Measurements from ENCODE around the gene SLC16A7.

SLC16A7 gene

DNA sequence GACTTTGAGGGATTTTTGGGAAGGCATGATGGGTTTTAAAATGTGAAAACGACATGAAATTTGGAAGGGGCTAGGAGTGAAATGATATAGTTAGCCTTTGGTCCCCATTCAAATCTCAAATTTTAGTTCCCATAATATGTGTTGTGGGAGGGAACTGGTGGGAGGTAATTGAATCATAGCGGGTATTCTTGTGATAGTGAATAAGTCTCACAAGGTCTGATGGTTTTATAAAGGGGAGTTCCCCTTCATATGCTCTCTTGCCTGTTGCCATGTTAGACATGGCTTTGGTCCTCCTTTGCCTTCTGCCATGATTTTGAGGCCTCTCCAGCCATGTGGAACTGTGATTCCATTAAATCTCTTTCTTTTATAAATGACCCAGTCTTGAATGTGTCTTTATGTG lies 72.8 kb downstream of the SLC16A7 start:
- no peak for DNase-seq (ENCODE audit: low spot score)

DNA sequence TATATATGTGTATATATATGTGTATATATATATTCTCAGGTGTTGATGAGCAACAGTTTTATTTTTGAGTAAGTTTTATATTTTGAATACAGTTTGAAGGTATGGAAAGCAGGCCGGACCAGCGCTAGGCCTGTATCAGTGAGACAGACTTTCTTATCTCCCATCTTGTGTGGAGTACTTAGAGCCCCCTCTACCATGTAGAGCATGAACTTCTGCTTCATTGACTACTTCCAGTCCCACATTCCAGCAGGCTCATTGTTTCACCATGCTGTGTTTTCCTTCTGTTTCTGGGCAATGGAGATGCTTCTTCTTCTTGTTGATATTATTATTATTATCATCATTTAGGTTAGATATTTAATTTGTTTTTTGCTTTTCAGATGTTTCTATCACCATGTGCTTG lies 76.4 kb downstream of the SLC16A7 start:
- no peak for DNase-seq (ENCODE audit: low spot score)

DNA sequence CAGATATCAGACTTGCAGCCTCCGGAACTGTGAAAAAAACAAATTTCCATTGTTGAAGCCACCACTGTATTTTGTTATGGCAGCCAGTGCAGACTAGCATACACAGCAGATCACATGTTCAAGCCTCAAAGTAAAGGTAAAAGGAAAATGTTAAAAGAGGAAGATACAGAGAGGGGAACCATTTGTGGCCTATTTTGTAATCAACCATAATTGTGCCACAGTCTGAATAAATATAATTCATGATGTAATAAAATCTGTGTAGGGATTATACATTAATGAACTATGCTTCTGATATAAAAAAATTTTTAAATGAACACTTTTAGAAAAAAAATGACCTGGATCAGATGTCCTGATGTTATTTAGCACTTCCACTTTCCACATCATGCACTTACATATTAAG lies 79.6 kb downstream of the SLC16A7 start:
- no peak for DNase-seq (ENCODE audit: low spot score)

DNA sequence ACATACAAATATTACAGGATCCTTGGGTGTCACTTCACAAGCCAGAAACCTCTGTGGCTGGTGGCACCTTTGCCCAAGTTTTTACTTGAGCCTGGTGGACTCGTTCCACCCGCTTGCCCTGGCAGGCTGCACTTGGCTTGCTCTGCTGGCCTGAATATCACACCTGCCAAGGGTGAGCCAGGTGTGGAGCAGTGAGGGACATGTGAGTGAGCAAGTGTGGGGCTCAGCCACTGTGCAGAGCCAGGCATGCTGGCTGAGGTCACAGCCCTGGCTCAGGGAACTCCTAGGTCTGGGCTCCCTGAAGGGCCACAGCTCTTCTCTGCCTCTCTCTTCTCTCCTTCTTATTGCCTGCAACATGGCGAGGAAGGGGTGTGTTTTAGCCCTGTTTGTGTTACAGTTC lies 82.0 kb downstream of the SLC16A7 start:
- no peak for DNase-seq (ENCODE audit: low spot score)

DNA sequence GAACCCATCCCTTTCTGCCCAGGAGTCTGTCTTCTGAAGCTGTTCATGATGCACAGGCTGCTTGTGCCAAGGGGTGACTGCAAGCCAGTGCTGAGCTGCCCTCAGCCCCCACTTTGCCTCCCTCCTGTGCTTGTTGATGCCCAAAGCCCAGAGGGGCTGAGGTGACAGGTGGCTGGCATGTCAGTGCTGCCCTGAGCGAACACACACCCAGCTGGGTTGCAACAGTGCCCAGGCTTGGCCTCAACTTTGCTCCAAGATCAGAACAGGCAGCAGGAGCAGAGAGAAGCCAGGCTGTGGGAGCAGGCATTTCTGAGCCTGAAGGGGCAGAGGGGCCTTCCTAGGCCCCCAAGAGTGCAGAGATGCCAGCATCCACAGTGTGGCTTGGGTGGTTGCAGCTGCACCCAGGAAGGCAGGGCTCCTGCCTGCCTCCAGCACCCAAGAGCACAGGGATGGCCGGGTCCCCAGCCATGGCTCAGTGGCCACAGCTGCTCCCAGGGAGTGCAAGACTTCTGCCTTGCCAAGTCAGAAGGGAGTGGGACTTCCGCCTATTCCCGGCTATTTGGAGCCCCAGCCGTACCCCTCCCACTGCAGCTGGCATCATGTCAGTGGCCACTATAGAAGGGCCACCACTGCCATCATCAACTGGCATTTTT lies 83.1 kb downstream of the SLC16A7 start:
- DNase-seq (ENCODE audit: low spot score) = no peak

DNA sequence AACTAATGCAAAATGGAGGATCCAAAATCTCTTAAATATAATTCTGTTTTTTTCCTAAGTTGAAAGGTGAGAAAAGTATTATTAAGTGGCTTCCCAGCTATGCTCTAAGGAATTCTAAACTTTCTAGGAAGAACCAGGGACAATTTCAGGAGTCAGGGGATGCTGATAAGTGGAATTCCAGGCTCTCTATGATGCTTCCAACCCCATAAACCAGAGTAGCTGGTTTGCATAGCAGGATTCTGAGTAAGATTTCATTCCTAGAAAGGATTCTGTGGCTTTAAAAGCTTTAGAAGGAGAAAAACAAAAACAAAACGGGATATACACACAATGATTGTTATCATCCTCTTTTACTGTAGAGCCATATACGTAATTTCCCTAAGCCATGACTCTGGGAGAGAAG lies 93.9 kb downstream of the SLC16A7 start:
- DNase-seq (ENCODE audit: low spot score) = no peak

DNA sequence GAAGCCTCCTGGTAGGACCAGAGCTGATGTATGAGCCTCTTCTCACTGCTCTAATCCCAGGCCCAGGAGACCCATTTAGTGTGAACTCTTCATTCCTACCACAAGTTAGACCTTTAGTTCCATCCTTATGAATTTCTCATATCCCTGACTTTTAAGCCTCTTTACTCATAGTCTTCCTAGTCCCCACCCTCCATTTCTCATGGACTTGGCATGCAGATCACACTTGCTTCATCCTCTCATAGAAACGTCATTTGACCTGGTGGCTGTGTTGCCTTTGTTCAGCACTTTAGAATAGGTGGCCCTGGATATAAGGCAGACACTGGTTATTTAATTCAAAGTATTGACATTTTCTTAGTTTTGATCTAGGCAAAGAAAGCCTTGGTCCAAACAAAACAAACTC lies 99.5 kb downstream of the SLC16A7 start:
- peak; percentile 20 for DNase-seq (ENCODE audit: low spot score)

DNA sequence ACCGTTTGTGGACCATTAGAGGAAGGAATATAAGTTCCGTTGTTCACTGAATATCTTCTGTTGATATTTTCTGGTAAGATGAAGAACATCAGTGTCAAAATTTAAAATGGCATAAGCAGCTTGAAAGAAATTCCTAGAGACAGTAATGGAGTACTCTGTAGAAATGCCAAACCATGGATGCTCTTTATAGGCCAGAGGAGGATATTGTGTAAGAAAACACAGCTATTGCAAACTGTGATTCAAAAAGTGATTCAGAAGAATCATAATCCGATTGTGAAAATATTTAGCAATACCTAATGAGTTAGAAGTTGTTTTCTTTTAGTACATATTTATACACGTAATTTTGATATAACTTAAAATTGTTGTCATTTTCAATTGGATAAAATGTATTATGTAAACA lies 102.8 kb downstream of the SLC16A7 start:
- DNase-seq (ENCODE audit: low spot score) = peak; percentile 1

DNA sequence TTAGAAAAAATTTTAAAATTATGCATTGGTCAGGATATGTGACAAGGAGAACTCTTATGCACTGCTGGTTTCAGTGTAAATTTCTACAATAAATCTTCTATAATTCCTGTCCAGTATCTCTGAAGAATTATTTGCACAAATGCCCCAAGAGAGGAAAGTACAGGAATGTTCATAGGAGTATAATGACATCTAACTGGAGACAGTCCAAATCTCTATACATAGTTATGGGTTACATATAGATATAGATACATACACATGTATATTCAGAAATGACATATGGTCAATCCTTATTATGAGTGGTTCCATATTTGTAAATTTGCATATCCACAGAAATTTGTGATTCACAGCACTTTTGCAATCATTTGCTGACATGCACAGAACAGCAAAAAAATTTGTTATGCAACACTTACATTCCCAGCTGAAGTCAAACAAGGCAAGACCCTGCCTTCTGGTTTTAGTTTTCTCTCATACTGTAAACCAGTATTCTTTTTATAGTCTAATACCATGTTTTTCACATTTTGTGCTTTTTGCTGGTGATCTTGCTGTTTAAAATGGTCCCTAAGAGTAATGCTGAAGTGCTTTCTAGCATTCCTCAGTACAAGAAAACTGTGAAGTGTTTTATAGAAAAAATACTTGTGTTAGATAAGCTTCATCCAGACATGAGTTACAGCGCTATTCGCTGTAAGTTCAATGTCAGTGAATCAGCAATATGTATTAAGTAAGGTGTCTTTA lies 103.8 kb downstream of the SLC16A7 start:
- DNase-seq (ENCODE audit: low spot score) = no peak

DNA sequence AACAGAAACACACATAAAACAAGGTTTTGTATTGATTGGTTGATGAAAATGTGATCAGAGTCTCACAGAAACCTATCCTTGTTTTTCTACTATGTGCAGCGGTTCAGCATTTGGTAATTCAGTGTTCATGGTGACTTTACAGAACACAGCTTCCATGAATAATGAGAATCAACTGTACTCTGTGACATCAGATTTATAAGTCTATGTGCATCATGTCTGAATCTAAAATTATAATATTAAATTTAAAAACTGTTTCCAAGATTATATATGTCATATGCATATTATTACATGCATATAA lies 104.3 kb downstream of the SLC16A7 start:
- no peak for DNase-seq (ENCODE audit: low spot score)

DNA sequence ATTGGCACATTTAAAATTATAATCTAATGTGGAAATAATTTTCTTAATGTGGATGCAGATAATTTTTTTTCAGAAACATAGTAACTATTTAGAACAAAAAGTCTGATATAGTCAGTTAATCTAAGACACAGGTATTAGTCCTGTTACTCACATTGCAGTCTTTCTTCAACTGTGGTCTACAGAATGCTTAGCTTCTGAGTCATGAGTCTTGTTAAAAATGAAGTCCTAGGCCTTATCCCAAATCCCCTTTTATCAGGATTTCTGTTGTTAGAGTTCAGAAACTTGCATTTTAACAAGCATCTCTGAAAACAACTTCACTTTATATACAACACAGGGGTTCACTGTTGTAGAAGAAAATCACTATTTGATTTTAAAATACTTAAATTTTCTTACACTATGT lies 112.2 kb downstream of the SLC16A7 start:
- DNase-seq (ENCODE audit: low spot score) = peak; percentile 39

DNA sequence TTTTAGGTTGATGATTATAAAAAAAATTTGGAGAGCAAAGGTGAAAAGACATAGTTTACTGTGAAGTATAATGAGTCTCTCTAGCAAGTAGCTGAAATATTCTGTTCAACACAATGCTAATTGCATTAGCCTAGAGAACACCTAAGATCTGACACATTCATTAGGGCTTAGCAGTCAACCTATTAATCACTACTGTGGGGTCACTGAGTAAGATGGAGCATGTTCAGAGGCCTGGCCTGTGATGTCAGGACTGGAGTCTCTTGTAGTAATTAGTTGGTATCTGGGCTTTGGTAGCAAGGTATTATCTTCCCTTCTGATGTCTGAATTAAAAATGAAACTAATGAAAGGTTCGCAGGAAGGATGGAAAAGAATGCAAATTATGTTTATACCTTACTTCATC lies 112.7 kb downstream of the SLC16A7 start:
- peak; percentile 12 for DNase-seq (ENCODE audit: low spot score)

DNA sequence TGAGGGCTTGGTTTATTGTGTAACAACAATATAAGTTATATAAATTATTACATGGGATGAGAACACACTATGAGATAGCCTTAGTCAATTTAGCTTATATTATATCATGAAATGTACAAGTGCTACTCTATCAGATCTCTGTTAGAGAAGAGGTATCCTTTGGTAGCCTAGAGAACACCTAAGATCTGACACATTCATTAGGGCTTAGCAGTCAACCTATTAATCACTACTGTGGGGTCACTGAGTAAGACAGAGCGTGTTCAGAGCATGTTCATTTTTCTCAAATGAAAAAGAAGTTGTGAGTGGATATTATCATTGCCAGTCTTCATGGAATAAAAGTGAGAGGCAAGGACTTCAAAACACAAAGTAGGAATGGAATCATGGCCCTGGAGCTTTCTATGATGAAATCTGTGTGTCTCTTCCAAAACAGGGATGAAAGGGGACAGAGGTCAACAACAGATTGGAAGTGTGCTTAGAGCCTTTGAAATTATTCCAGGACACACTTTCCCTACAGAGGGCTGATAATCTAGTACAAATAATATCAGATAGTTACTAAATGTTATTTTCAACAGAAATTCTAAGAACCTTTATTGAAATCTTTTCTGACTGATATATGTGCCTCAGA lies 114.3 kb downstream of the SLC16A7 start:
- no peak for DNase-seq (ENCODE audit: low spot score)

DNA sequence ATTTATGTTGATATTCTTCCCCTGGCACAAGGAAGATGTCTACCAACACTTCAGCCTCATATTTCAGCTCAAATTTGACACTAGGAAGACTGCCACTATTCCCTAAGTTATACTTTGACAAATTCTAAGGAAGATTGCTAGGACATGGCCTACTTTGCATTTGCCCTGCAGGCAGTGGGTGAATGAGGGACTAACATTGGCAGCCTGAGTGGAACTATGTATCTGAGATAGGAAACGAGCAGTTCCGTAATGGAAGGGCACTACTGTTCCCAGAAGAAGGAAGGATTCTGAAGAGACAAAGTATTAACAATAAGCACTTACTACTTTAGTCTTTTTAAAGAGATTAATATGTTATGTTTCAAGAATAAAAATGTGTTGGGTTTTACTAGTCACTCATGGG lies 115.1 kb downstream of the SLC16A7 start:
- DNase-seq (ENCODE audit: low spot score) = no peak

DNA sequence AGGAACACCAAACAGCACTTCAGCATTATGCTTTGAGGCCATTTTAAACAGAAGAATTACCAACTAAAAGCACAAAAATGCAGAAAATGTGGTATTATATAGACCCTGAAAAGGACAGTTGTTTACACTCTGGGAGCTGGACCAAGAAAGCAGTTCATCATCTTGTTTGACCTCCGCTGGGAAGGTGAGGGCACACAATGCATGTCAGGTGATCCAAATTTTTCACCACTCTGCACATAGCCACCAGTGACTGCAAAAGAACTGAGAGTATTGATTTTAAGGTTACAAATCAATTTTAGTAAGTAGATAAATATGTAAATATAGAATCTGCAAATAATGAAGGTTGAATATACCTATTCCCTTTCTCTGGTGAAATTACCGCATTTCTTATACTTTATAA lies 119.6 kb downstream of the SLC16A7 start:
- no peak for DNase-seq (ENCODE audit: low spot score)

DNA sequence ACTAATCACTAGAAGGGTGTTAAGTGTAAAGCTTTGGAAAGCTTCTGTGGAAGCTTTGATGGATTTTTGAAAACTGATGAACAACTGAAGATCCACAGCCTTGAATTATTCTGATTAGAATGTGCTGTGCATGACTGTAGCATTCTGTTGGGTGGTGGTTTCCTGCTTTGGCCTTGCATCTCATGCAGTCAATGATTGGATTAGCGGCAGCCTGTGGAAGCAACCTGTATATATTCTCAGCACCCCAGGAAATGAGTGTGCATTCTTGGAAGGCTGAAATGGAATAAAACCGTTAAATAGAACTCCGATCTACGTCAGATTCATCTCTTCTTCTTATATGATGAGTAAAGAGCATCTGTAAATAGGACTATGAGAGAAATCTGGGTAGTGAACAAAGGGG lies 120.2 kb downstream of the SLC16A7 start:
- no peak for DNase-seq (ENCODE audit: low spot score)

DNA sequence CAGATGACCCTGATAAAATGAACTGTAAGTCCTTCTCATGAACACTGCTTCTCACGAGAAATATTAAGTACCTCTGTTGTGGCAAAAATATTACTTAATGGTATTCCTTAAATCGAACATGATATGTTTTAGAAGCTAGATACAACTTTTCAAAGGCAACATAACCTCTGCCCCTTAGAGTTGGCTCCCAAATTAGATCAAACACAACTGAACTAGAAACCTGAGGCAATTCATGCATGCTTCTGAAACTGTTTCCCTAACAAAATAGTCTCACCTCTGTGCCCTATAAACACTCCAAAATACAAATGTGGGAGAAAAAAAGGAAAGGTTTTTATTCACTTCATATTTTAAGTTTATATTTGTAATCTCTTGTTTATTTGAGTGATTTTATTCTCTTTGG lies 121.6 kb downstream of the SLC16A7 start:
- no peak for DNase-seq (ENCODE audit: low spot score)

DNA sequence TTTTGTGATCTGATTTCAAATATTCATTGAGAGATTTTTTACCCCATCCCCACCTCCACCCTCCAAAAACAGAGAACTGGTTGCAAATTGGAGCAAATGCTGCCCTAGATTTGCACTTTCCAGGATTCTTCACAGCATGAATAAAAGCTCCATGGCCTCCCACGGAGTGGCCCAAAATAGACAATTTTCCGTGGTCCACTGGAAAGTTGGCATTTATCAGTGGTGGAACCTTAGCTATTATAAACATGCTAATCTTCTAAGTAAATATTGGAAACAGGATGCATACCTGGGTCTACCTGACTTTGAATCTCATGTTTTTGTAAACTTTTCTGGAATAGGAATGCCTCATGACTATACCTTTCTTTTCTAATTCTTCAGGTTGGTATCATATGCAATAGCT lies 123.9 kb downstream of the SLC16A7 start:
- no peak for DNase-seq (ENCODE audit: low spot score)

DNA sequence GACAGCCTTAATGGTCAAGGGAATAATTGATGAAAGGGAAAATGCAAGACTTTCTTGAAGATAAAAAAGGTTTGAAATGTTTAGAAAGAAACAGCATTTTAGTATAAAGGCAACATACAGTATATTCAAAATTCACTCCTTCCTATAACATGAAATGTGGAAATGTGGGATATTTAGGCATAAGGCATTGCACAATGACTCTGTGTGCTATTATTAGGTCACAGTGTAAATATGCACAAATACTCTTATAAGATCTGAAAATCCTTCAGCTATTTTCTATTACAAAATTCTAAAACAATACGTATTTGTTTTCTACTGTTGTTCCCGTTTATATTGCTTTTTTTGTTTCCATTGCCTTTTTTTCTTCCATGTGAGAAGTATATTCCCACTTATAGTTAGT lies 127.7 kb downstream of the SLC16A7 start:
- DNase-seq (ENCODE audit: low spot score) = no peak

DNA sequence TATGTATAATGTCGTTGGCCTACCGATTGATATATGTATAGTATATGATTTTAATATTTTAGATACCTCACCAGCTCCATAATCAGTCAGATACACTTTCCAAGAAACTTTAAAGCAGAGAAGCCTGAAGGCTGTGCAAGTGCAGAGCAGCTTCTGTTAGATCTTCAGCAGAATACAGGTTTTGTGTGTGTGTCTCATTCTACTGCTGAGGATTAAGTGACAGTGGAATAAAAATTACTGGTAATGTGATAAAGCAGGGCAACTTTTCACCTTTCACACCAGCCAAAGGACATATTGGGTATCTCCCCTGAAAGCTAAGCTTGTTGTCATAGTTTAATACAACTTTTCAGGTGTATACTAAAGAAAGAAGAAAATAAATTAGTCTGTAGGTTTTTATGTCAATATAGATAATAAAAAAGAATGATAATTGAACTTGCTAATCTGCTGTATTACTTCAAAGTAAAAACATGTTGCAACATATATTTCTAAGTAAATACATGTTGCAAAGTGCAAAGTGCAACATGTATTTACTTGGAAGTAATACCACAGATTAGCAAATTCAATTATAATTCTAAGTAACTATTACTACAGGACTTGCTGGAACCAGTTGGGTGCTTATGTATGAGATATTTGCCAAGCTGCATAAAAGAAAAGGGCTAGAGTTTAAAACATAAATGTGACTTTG lies 128.3 kb downstream of the SLC16A7 start:
- DNase-seq (ENCODE audit: low spot score) = no peak

DNA sequence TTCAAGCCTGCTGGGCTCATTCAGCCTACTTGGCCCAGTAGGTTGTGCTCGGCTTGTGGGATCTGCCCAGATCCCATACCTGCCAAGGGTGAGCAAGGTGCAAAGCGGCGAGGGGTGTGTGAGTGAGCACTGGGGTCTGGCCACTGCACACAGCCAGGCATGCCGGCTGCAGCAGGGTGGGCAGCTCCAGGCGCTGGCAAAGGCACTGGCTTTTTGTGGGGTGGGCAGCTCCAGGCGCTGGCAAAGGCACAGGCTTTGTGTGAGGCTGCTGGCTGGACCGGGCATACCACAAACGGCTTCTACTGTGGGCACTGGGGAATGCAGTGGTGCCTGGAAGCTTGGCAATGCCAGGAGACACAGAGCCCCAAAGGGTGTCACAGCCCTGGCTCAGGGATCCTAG lies 137.4 kb downstream of the SLC16A7 start:
- no peak for DNase-seq (ENCODE audit: low spot score)

DNA sequence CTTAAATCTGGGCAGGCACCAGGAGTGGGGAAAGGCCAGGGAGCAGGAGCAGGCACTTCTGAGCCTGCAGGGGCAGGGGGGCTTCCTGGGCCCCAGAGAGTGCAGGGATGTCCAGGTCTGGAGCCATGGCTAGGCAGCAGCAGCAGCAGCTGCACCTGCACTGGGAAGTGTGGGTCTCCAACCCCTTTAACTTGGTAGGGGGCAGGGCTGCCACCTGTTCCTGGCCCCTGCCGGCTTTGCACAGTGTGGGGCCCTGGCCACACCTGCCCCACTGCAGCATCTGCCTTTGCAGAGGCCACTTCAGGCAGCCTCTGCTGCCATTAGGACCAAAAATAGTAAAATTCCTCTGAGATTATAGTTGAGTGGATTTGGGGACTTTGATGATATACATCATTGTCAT lies 138.5 kb downstream of the SLC16A7 start:
- no peak for DNase-seq (ENCODE audit: low spot score)

DNA sequence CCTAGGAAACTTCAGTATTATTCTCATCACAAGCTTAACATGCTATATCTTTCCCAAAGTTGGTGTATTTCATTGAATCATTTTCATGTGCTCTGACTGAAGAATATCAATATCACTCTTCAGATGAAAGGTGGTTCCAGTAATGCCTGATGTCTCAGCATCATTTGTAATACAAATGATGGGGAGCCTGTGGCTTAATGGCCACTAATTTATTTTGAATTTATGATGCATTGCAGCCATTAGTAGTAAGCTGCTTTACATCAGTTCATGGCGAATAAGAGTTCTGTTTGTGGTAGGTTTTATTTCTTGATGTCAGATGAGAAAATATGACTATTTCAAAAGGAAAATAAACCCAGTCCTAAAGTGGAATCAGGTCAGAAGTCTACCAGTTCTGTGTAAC lies 139.4 kb downstream of the SLC16A7 start:
- DNase-seq (ENCODE audit: low spot score) = no peak

Measured in RKO (cell line).